ENCODE data around the gene CD68.

DNA sequence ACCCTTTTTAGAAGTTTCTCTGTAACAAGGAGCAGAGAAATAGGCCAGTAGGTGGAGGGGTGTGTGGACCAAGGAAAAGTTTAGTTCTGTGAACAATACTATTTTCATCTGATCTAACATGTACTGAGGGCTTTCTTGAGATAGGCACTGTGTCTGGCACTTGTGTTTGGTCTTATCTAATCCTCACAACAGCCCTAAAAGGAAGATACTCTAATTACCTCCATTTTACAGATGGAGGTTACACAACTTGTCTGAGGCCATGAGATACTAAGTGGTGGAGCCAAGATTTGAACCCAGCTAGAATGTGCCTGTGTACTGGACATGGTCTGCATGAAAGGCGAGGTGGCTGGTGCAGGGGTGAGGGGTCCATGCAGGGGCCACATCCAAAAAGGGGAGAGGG lies 26.1 kb upstream of the CD68 start:
- no peak for TF ChIP-seq POLR2A (IDR thresholded peaks at IDR 0.05)
- TF ChIP-seq, protein P1, sequence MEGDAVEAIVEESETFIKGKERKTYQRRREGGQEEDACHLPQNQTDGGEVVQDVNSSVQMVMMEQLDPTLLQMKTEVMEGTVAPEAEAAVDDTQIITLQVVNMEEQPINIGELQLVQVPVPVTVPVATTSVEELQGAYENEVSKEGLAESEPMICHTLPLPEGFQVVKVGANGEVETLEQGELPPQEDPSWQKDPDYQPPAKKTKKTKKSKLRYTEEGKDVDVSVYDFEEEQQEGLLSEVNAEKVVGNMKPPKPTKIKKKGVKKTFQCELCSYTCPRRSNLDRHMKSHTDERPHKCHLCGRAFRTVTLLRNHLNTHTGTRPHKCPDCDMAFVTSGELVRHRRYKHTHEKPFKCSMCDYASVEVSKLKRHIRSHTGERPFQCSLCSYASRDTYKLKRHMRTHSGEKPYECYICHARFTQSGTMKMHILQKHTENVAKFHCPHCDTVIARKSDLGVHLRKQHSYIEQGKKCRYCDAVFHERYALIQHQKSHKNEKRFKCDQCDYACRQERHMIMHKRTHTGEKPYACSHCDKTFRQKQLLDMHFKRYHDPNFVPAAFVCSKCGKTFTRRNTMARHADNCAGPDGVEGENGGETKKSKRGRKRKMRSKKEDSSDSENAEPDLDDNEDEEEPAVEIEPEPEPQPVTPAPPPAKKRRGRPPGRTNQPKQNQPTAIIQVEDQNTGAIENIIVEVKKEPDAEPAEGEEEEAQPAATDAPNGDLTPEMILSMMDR (IDR thresholded peaks at IDR 0.05), result no peak
